Vagina (tissue), 2 donors: ENCODE data around the gene SH3GL2. TPM values are rescaled to one million over a fixed set of nuclear protein-coding genes. Genes with fewer than 3 reads are reported as not detected.

ENCODE experiments used
- DNase-seq, 2 donors: peaks; one replicate each; pipeline ENCODE4 v3.0.0-alpha.2; 2017; ENCODE audit errors: extremely low spot score in 2 of 2
- H3K27ac ChIP-seq: fragments of 200-600 bp; sonication (generic); one replicate; pipeline ENCODE4 v1.5.1; 2019
- H3K27me3 ChIP-seq: fragments of 200-600 bp; sonication (generic); one replicate; pipeline ENCODE4 v1.5.1; 2019
- H3K36me3 ChIP-seq, 2 donors: fragments of 200-600 bp; sonication (generic); one replicate each; pipeline ENCODE4 v1.5.1; 2017 to 2019
- H3K4me1 ChIP-seq: fragments of 200-600 bp; sonication (generic); one replicate; pipeline ENCODE4 v1.5.1; 2019
- H3K4me3 ChIP-seq, 2 donors: fragments of 200-600 bp; sonication (generic); 1 replicate in 1 of 2; 2 replicates in 1 of 2; pipeline ENCODE4 v1.5.1; 2016 to 2019
- H3K9me3 ChIP-seq: fragments of 200-600 bp; sonication (generic); one replicate; pipeline ENCODE4 v1.5.1; 2019
- CTCF ChIP-seq, 3 experiments: fragments of 450-650 bp in 2 of 3; fragments of 200-600 bp in 1 of 3; sonication (generic) in 1 of 3; IDR thresholded peaks; one replicate each; pipeline ENCODE4 v1.5.1; 2017 to 2019; ENCODE audit warnings: antibody characterized with exemption in 3 of 3, mild to moderate bottlenecking in 2 of 3, moderate library complexity in 2 of 3
- POLR2A ChIP-seq, 2 donors: fragments of 450-650 bp; IDR thresholded peaks; one replicate each; pipeline ENCODE4 v1.6.1; 2017; ENCODE audit warnings: antibody characterized with exemption in 2 of 2, mild to moderate bottlenecking in 2 of 2, moderate library complexity in 2 of 2
- POLR2AphosphoS5 ChIP-seq, 2 donors: sonication (generic); formaldehyde crosslinking; IDR thresholded peaks; one replicate each; pipeline ENCODE4 v1.9.0; 2017; ENCODE audit warnings: antibody characterized with exemption in 2 of 2, mild to moderate bottlenecking in 2 of 2, low read depth in 1 of 2; ENCODE audit not compliant: insufficient read depth in 1 of 2
- intact Hi-C: fragments of 100-400 bp; cut with DNase I; formaldehyde crosslinking; loops from one replicate; pipeline ENCODE4 v1.15.1; 2023
- total RNA-seq: library from RNA; depleted of rRNA; stranded (reverse); fragments of >200 nt; gene quantifications from one replicate; pipeline ENCODE4 v1.2.3, GENCODE V29; 2016

Gene SH3GL2
- total RNA-seq, 1 donor from 2014 or later: not detected

- Histone ChIP-seq H3K4me1 (no peaks in the 10 kb centered on the region), H3K9me3 (no peaks in the 10 kb centered on the region), H3K36me3 (no peaks in the 10 kb centered on the region), H3K27ac (no peak overlapping the region), H3K4me3 (no peak overlapping the region), H3K27me3 (no peaks in the 10 kb centered on the region)
- DNase-seq: no peak
- intact Hi-C loops: no loop called here
- no peak for TF ChIP-seq POLR2A (IDR thresholded peaks at IDR 0.05)
- no peak for TF ChIP-seq CTCF (IDR thresholded peaks at IDR 0.05)
- no peak for TF ChIP-seq POLR2AphosphoS5 (IDR thresholded peaks at IDR 0.05; ENCODE audit: insufficient read depth in 1 of 2, low read depth in 1 of 2)
These were observed 47.0 kb downstream of the SH3GL2 start for GRCh38 chr9:17625644-17626388.

GRCh38 chr9:17627641-17628040, 48.8 kb downstream of the SH3GL2 start:
- no peaks in the 10 kb centered on the region for H3K4me1 ChIP-seq
- H3K36me3 ChIP-seq: no peaks in the 10 kb centered on the region
- TF ChIP-seq POLR2AphosphoS5 (IDR thresholded peaks at IDR 0.05; ENCODE audit: insufficient read depth in 1 of 2, low read depth in 1 of 2) (no peak), CTCF (IDR thresholded peaks at IDR 0.05) (no peak), POLR2A (IDR thresholded peaks at IDR 0.05) (no peak)
- intact Hi-C loops: no loop called here
- H3K4me3 ChIP-seq: no peak overlapping the region
- no peaks in the 10 kb centered on the region for H3K27me3 ChIP-seq
- H3K9me3 ChIP-seq: no peaks in the 10 kb centered on the region
- DNase-seq: no peak
- H3K27ac ChIP-seq: no peak overlapping the region

GRCh38 chr9:17628624-17629023, 49.8 kb downstream of the SH3GL2 start:
- Histone ChIP-seq H3K9me3 (no peaks in the 10 kb centered on the region), H3K4me1 (no peaks in the 10 kb centered on the region), H3K36me3 (no peaks in the 10 kb centered on the region), H3K27me3 (no peaks in the 10 kb centered on the region), H3K4me3 (no peak overlapping the region), H3K27ac (no peak overlapping the region)
- intact Hi-C loops: no loop called here
- DNase-seq: no peak
- TF ChIP-seq POLR2AphosphoS5 (IDR thresholded peaks at IDR 0.05; ENCODE audit: insufficient read depth in 1 of 2, low read depth in 1 of 2) (no peak), POLR2A (IDR thresholded peaks at IDR 0.05) (no peak), CTCF (IDR thresholded peaks at IDR 0.05) (no peak)

GRCh38 chr9:17630531-17630949, 51.7 kb downstream of the SH3GL2 start:
- Histone ChIP-seq H3K4me3 (no peak overlapping the region), H3K9me3 (no peaks in the 10 kb centered on the region), H3K27ac (no peak overlapping the region), H3K27me3 (no peaks in the 10 kb centered on the region), H3K36me3 (no peaks in the 10 kb centered on the region), H3K4me1 (no peaks in the 10 kb centered on the region)
- DNase-seq: no peak
- intact Hi-C loops: no loop called here
- TF ChIP-seq CTCF (IDR thresholded peaks at IDR 0.05): no peak
- TF ChIP-seq POLR2A (IDR thresholded peaks at IDR 0.05): no peak

GRCh38 chr9:17631396-17631795, 52.5 kb downstream of the SH3GL2 start:
- H3K27ac ChIP-seq: no peak overlapping the region
- no peaks in the 10 kb centered on the region for H3K4me1 ChIP-seq
- H3K9me3 ChIP-seq: no peaks in the 10 kb centered on the region
- no peak for DNase-seq
- H3K27me3 ChIP-seq: no peaks in the 10 kb centered on the region
- no peaks in the 10 kb centered on the region for H3K36me3 ChIP-seq
- TF ChIP-seq POLR2AphosphoS5 (IDR thresholded peaks at IDR 0.05; ENCODE audit: insufficient read depth in 1 of 2, low read depth in 1 of 2): no peak
- no peak for TF ChIP-seq CTCF (IDR thresholded peaks at IDR 0.05)
- no peak for TF ChIP-seq POLR2A (IDR thresholded peaks at IDR 0.05)
- no peak overlapping the region for H3K4me3 ChIP-seq
- intact Hi-C loops: no loop called here
